HG02943 (cell line): ENCODE measurements around the gene AOX1.
"Not testable (repeated sequence)": the region's sequence is repeated elsewhere in the genome, so short reads cannot be mapped to it uniquely, and the experiment has no call there.

ENCODE experiments used
- ATAC-seq: cut with Tn5 transposase; IDR thresholded peaks from one replicate; pipeline ENCODE4 v1.9.1; 2021; ENCODE audit warnings: mild to moderate bottlenecking, low read depth, moderate library complexity; ENCODE audit not compliant: unreplicated experiment

AOX1 gene

DNA sequence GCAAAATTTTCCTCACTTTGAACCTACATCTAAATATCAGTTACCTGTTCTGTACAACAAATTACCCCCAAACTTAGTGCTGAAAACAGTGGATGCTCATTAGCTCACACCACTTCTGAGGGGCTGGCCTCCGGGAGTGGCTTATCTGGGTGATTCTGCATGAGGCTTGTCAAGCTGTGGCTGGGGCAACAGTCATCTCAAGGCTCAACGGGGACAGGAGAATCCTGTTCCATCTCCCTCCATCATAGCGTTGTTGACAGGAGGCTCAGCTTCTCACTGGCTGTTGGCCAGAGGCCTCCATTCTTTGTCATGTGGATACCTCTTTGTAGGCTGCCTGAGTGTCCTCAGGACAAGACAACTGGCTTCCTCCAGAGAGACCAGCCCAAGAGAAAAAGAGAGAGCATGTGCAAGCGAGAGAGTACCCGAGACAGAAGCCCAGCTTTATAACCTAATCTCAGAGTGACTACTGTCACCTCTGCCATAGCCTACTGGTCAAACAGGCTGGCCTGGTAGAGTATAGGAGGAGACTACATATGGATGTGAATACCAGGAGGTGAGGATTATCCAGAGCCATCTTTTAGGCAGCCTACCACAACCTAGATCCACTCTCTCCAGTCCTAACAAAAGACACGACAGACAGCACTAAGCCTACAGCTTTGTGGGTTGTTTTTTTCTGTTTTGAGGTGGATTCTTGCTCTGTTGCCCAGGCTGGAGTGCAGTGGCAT lies 79.1 kb downstream of the AOX1 start:
- no peak for ATAC-seq

DNA sequence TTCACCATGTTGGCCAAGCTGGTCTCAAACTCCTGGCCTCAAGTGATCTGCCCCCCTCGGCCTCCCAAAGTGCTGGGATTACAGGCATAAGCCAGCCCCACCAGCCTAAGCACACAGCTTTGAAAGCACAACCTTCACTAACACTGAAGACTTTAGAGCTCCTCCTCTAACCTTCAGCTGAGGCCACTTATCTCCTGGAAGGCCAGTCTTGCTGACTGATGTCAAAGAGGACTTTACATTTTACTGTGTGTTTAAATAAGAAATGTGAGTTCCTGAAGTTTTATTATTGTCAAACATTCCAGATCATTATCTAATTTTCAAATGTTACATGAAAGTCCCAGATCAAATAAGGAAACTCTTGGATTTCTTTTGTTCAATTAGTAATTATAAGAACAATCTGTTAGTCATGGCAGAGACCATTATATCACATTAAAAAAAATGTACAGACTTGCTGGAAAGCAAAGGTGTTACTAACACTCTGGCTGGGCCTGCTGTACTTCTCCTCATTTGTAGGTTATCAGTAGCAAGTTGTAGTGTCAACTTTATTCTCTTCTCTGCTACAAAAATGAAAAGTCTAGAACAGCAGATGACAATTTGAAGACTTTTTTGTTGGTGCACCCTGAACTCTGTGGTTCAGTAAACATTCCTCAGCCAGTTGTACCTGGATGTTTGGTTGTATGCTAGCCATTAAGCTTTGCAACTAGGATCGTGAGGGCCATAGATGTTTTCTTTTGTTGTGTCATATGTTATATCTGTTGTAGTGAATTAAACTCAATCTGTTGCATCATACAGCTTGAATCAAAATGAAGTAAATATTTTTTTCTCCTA lies 80.0 kb downstream of the AOX1 start:
- ATAC-seq, result no peak

DNA sequence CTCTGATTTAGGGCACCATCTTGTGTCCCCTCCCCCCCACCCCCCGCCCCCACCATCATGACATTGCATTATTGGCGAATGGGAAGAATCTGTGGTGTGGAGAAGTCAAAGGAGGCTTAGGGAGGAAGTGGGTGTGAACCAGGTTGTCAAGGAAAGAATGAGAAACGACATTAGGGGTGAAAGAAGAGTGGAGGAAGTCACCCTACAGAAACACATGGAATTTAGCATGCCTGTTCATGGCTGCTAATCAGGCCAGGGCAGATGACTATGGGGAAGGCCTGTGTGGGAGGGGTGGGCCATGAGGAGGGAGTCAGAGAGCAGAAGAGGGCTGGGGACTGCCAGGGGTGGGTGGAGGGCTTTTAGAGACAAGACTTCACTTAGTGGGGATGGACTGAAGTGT lies 81.6 kb downstream of the AOX1 start:
- ATAC-seq, result no peak

DNA sequence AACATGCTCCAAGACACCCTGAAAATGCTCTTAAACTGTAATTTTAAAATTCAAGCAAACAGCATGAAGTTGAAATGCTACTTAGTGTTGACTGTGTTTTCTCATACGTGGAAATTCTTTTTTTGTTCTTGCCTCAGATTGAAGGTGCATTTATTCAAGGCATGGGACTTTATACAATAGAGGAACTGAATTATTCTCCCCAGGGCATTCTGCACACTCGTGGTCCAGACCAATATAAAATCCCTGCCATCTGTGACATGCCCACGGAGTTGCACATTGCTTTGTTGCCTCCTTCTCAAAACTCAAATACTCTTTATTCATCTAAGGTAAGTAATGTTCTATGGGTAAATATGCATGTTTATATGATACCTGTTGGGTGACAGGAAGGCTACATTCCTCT lies 82.7 kb downstream of the AOX1 start:
- no peak for ATAC-seq

DNA sequence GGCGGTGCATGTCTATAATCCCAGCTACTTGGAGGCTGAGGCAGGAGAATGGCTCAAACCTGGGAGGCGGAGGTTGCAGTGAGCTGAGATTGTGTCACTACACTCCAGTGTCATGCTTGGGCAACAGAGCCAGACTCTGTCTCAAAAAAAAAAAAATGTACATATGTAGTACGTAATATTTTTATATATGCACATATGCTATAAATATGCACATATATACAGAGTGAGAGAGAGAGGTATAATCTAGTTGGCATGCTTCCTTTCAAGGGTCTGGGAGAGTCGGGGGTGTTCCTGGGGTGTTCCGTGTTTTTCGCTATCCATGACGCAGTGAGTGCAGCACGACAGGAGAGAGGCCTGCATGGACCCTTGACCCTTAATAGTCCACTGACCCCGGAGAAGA lies 83.5 kb downstream of the AOX1 start:
- ATAC-seq, result no peak

DNA sequence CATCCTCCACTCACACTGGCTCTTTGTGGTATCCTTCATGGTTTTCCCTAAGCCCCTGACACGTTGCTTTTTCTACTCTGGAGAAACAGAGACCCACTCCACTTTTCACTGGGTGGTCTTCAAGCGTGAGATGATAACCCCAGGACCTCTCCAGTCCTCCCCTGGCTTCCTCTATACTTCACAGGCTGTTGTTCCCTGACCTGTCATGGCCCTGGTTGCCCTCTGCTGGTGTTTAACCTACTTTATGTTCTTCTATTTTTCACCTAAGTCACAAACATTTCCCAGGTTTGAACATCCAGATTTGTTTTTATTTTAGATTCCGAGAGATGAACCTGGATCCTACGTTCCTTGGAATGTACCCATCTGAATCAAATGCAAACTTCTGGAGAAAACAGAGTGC lies 84.5 kb downstream of the AOX1 start:
- ATAC-seq, result no peak

DNA sequence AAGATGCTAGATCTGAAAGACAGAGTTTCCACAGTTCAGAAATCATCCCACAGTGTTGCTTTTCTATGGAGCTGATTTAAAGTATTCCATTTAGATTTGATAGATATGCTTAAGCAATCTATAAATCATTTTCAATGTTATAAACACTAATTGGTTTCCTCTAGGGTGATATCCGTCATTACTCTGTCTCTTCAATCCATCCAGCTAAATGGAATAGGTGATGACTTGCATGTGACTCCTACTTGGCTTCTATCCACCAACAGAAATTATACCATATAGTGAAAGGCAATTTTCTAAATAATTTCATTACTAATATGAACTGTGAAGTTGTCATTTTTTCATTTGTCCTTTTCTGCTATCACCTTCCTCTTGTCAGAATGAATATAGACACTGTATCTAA lies 84.9 kb downstream of the AOX1 start:
- no peak for ATAC-seq

DNA sequence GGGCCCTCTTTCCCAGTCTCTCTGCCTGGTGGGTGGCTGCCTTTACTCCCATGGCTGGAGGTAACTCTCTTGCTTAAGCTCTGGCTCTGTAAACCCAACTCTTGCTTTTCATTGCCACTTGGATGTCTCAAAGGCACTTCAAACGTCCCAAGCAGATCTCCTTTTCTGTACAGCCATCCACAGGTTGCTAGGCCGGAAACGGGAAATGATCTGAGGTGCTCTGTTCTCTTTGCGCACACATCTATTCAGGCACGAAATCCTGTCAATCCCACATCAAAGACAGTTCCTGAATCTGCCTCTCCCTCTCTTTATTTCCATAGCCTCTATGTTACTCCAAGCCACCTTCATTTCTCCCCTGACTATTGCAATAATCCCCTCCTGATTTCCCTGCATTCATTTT lies 87.4 kb downstream of the AOX1 start:
- no peak for ATAC-seq

DNA sequence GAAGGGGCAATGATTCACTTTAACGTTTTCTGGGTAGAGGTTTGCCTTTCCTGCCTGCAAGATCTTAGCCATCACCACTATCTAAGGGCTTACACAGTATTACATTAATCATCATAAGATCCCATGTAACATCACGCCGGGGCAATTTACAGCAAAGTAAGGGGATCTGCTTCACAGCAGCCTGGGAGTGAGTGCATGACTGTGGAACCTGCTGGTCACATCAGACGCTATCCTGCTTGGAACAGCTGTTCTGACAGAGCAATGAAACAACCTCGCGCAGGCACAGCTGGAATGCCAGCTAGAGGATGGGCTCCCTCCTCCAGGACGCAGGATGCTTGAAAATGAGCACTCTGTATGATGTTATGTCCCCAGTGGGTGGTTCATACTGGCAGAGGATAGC lies 89.0 kb downstream of the AOX1 start:
- no peak for ATAC-seq

DNA sequence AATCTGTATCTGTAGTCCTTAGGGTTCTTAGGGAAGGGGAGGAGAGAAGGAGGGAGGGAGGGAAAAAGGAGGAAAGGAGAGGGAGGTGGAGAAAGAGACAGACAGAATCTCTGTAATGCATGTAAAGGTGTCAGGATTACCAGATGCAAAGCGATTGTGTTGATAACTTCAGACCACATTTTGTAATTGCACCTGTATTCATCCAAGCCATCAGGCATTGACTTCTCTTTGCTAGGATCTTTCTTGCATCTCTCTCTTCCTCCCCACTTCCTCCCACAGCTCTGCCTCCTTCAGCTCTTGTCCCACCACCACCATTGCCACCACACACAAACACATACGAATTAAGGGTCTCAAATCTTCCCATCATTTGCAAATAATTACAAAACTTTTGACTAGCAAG lies 91.4 kb downstream of the AOX1 start:
- ATAC-seq, result no peak

DNA sequence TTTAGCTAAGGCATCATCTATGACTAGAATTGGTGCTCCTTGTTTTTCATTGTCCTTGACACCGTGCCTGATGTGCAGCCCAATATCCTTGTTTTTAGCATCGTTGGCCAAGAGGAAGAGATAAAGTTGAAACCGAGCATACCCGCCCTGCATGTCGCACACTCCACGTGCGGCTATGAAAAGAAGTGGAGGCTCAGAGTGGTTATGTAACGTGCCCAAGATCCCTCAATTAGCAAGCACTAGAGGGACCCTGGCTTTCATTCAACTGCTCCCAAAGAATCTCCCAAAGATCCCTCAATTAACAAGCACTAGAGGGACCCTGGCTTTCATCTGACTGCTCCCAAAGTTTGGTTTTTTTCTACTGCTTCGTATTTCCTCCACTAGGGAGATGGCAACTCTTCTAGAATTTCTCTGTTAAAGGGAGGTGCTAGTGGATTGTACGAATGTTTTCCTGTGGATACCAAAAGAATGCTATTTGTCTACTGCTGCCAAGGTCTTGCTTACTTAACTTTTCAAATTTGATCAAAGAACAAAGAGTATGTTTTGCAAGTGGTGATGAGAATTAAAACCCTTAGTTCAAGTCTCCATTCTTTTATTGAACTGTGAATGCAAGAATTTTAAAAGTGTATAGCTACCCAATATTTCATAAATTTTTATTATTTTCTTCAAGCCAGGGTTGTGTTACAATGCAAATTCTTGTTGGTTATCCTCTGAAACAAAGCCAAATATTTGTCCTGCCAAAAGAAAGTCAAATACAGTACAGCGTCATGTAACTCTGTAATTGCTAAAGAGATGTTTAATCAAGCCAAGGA lies 92.1 kb downstream of the AOX1 start:
- no peak for ATAC-seq

DNA sequence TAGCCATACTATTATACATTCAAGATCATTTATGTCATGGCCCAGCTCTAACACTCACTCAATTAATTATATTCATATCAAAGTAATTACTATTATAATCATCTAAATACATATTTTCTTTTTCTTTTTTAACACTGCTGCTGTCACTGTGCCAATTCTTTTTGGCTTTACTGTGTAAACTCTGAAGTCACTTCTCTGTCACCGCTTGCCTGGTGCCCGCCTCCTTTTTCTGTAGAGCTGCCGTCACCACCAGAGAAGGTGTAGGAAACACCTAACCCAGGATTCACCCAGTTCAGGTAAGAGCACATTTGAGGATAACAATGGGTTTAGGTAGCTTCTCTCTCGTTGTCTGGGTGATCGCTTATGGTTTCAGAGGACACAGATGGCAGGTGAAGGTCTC lies 93.3 kb downstream of the AOX1 start:
- ATAC-seq, result no peak

DNA sequence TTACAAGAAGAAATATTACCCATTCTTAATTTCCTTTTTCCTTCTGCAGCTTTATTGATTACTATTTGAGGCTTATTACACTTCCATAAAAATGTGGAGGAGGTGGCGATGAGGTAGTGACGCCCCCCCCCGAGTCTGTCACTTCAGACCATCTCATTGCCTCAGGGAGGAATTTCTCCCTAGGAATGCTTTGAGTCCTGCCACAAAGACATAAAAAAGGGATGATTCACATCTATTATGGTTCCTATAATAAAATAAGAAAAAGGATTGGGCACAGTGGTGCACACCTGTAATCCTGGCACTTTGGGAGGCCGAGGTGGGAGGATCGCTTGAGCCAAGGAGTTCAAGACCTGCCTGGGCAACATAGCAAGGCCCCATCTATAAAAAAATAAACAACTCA lies 93.7 kb downstream of the AOX1 start:
- no peak for ATAC-seq

DNA sequence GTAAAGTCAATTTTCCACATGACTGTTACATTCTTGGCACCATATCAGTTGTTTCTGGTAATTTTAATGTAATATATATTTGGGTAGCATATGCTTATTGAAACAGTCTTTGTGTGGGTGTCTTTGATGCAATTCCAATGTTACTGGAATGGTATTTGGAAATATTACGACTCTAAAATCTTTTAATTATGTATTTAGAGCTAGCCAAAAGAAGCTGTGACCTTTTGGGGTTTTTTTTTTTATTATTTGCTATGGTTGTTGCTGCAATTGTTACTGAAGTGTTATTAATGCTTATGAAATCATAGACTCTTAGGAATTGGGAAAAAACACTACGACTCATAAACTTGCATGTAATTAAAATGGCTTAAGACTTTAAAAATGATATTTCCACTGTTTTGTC lies 95.9 kb downstream of the AOX1 start:
- ATAC-seq, result no peak

DNA sequence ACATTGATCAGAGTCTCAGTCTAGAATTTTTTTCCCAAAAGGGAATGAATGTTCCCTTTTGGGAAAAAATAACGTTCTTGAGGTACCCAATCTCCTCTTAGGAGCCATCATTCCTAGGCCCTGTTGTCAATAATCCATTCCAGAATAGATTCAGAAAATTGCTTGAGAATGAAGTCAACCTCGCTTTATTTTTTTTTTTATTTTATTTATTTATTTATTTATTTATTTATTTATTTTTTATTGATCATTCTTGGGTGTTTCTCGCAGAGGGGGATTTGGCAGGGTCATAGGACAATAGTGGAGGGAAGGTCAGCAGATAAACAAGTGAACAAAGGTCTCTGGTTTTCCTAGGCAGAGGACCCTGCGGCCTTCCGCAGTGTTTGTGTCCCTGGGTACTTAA lies 96.6 kb downstream of the AOX1 start:
- ATAC-seq, result not testable (repeated sequence)

DNA sequence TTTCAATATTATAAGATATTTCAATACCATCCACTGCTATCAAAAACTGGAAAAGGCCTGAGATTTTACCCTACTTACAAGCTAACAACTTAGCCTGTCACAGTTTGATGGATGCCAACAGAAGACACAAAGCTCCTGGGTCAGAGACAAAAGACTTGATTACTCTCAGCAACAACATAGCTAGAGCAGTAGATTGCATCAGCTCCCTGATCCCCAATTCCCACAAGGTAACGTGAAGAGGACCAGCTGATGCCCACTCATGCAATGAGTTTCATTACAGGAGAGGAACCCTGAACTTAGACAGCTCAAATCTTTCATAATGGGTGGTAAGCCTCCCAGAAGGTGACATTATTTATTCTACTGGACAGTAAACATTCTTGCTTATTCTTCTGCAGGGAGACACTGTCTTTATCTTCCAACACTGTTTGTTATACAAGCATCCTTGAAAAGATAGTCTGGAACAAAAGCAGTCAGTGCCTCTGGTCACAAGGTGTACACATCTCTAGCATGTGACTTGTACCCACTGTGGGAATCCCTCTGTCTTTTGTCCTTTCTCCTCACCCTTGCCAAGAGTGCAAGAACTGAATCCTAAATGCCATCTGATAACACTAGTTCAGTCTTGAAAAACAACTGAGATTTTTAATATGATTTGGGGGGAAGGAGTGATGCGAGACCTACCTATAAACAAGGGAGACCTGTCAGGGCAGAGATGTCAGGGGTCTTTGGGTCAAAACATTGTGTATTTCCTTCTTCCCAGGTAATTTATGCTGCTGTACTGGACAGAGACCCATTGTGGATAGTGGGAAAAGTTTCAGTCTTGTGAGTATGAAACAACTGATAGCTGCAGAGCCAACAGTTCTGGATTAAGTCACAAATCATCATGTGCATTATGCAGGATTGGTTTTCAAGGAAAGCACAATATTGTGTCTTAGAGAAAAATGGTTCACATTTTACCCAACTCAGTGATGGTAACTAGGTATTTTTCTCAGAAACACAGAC lies 102.4 kb downstream of the AOX1 start:
- ATAC-seq, result no peak

DNA sequence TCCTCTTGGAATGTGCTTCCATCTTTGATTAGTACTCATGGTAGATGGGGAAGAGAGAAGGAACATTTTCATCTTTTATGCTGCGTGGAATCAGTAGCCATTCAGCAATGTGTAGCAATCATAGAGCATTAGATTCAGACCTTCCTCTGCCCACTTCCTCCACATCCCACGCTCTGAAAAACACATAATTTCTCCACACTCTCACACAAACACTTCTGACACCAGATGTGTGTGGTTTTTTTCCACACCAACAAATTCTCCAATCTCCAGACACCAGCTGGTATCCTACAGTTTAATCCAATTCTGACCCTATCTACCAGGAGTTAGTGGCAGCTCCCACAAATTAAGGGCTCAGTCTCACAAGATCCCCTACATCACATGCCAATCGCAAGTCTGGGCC lies 103.3 kb downstream of the AOX1 start:
- ATAC-seq, result no peak

DNA sequence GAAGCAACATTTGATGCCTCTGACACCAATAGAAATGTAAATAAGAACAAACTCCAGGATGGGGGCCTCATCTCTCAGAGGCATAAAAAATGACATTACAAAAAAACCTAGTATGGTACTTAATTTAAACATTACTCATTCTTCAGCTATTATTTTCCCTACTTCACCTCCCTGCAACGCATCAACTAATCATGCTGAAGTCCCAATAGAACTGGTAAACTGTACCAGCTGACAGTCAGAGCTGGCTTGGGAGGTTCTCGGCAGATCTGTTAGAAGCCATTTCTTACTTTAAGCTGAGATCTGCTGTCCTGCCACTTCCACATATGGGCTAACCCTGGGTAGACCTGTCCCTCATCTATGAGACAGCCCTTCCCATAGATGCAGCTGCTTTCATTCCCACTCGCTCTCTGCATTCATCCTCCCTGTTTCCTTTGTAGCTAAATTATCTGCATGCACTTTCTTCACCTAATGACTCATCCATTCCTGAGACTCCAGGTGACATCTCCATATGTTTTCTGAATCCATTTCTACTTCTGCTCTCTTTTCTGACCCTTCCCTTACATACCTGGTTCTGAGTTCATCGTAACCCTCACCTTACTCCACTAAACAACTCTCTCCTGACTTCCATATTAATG lies 108.1 kb downstream of the AOX1 start:
- ATAC-seq, result no peak

DNA sequence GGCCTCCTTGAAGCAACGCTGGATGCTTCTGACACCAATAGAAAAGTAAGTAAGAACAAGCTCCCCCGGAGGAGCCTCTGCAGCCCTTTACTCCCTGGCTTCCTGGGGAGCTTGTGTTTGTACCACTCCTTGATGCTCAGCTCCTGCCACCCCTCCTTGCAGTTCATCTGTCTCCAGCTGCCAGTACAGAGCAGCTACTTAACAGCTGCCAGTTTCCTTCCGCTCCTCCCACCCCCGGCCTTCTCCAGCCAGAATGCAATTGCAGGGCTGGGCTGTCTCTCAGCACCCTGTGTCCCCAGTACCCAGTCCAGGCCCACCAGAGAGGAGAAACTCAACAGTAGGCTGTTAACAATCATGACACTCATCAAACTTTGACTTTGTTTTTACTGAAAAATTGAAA lies 109.4 kb downstream of the AOX1 start:
- ATAC-seq, result no peak

DNA sequence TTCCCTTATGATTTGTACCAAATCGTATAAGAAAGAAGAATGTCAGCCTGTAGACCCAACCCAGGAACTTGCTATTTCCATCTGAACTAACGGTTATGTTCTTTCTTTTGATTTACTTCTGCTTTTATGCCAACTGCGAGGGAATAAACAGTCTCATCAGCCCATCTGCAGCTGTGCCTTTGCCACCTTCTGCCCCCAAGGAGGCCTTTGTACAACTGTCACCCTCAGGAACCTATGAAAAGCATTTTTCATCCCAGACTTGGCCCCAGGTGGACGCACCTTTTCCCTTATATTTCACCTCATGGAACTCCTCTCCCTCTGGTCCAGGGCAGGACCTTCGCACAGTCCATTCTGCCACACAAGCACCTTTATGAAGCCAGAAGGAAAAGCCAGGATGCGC lies 109.8 kb downstream of the AOX1 start:
- ATAC-seq, result no peak
